Gastrocnemius medialis (tissue), 4 donors: ENCODE measurements around the gene MISP. TPM values are rescaled to one million over a fixed set of nuclear protein-coding genes. Genes with fewer than 3 reads are reported as not detected.

Source experiments
- ATAC-seq, 2 donors: fragments of 150-250 bp; one replicate each; pipeline ENCODE4 v1.9.1; 2016
- DNase-seq, 2 donors: peaks; one replicate each; pipeline ENCODE4 v3.0.0-alpha.2; 2019
- H3K27ac ChIP-seq, 4 donors: fragments of 200-600 bp; sonication (generic); 1 replicate in 1 of 4; 2 replicates in 3 of 4; pipeline ENCODE4 v1.5.1; 2016 to 2018; ENCODE audit warnings: mild to moderate bottlenecking in 2 of 4, moderate library complexity in 1 of 4
- H3K27me3 ChIP-seq, 3 donors: fragments of 200-600 bp; sonication (generic) in 2 of 3; 1 replicate in 1 of 3; 2 replicates in 2 of 3; pipeline versions ENCODE4 v1.5.1 to v1.6.0; 2016 to 2019; ENCODE audit warnings: mild to moderate bottlenecking in 1 of 3, moderate library complexity in 1 of 3
- H3K36me3 ChIP-seq, 2 donors: fragments of 200-600 bp; sonication (generic) in 1 of 2; one replicate each; pipeline ENCODE4 v1.5.1; 2017 to 2018
- H3K4me1 ChIP-seq, 2 donors: fragments of 200-600 bp; sonication (generic) in 1 of 2; one replicate each; pipeline ENCODE4 v1.5.1; 2016 to 2017; ENCODE audit warnings: mild to moderate bottlenecking in 2 of 2
- H3K4me3 ChIP-seq, 4 donors: fragments of 200-600 bp; sonication (generic) in 3 of 4; 1 replicate in 1 of 4; 2 replicates in 3 of 4; pipeline ENCODE4 v1.5.1; 2016 to 2019; ENCODE audit warnings: mild to moderate bottlenecking in 2 of 4
- H3K9me3 ChIP-seq, 3 donors: fragments of 200-600 bp; sonication (generic) in 2 of 3; 1 replicate in 1 of 3; 2 replicates in 2 of 3; pipeline ENCODE4 v1.5.1; 2016 to 2019
- POLR2A ChIP-seq, 2 donors: fragments of 450-650 bp; IDR thresholded peaks; one replicate each; pipeline ENCODE4 v1.6.1; 2017; ENCODE audit warnings: antibody characterized with exemption in 2 of 2, mild to moderate bottlenecking in 2 of 2, moderate library complexity in 2 of 2
- in situ Hi-C, 4 donors: fragments of 200-750 bp; cut with MboI; loops; one replicate each; pipeline versions ENCODE4 v1.15.0 to v1.8.0; 2017; ENCODE audit warnings: low sequenced_read_pairs in 4 of 4
- intact Hi-C: fragments of 100-400 bp; cut with DNase I; formaldehyde crosslinking; loops from one replicate; pipeline ENCODE4 v1.15.1; 2023; ENCODE audit warnings: low total_unique reads
- total RNA-seq, 4 donors: library from RNA; depleted of rRNA; stranded (reverse); fragments of >200 nt; gene quantifications; one replicate each; pipeline versions ENCODE4 v1.1.0 to v1.2.3, GENCODE V29; 2016
- TF ChIP-seq, protein P1 (sequence below), 5 experiments: fragments of 450-650 bp in 3 of 5; fragments of 200-600 bp in 2 of 5; sonication (generic) in 2 of 5; IDR thresholded peaks in 4 of 5; conservative IDR thresholded peaks in 1 of 5; 1 replicate in 4 of 5; 2 replicates in 1 of 5; pipeline ENCODE4 v1.5.1; 2016 to 2019; ENCODE audit warnings: antibody characterized with exemption in 5 of 5, mild to moderate bottlenecking in 3 of 5, moderate library complexity in 3 of 5

Gene MISP
- total RNA-seq, 4 donors from 2014 or later, result 1.2 TPM; not detected in 3

DNA sequence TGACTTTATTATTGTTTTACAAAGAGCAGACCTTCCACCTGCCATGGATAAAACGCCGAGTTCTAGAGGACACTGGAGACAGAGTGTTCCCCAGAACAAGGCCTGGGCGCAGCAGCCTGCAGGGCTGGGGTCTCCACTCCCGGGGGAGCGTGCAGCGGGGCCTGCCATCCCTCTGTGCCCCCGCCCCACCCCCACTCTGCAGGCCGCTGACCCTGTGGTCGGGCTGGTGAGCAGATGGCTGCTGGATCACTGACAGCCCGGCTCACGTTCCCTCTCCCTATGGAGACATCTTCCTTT is 37.7 kb downstream of the MISP start:
- peak overlapping the region in 3 of 4 donors; percentile 60 to 65 (median 62) for H3K27ac ChIP-seq
- peak overlapping the region in 2 of 4 donors; percentile 10 to 11 for H3K4me3 ChIP-seq
- intact Hi-C loops, result no loop called here
- no peaks in the 10 kb centered on the region for H3K9me3 ChIP-seq
- H3K4me1 ChIP-seq, result peaks cover 8 to 23% of the 10 kb centered on the region in 2 donors
- TF ChIP-seq, protein P1, sequence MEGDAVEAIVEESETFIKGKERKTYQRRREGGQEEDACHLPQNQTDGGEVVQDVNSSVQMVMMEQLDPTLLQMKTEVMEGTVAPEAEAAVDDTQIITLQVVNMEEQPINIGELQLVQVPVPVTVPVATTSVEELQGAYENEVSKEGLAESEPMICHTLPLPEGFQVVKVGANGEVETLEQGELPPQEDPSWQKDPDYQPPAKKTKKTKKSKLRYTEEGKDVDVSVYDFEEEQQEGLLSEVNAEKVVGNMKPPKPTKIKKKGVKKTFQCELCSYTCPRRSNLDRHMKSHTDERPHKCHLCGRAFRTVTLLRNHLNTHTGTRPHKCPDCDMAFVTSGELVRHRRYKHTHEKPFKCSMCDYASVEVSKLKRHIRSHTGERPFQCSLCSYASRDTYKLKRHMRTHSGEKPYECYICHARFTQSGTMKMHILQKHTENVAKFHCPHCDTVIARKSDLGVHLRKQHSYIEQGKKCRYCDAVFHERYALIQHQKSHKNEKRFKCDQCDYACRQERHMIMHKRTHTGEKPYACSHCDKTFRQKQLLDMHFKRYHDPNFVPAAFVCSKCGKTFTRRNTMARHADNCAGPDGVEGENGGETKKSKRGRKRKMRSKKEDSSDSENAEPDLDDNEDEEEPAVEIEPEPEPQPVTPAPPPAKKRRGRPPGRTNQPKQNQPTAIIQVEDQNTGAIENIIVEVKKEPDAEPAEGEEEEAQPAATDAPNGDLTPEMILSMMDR (IDR thresholded peaks at IDR 0.05 in 4 of 5, conservative IDR thresholded peaks at IDR 0.05 in 1 of 5), result no peak
- TF ChIP-seq POLR2A (IDR thresholded peaks at IDR 0.05), result no peak
- in situ Hi-C loops, result no loop called here
- H3K36me3 ChIP-seq, result no peaks in the 10 kb centered on the region
- ATAC-seq (no peak), DNase-seq (no peak)
- H3K27me3 ChIP-seq, result no peaks in the 10 kb centered on the region

DNA sequence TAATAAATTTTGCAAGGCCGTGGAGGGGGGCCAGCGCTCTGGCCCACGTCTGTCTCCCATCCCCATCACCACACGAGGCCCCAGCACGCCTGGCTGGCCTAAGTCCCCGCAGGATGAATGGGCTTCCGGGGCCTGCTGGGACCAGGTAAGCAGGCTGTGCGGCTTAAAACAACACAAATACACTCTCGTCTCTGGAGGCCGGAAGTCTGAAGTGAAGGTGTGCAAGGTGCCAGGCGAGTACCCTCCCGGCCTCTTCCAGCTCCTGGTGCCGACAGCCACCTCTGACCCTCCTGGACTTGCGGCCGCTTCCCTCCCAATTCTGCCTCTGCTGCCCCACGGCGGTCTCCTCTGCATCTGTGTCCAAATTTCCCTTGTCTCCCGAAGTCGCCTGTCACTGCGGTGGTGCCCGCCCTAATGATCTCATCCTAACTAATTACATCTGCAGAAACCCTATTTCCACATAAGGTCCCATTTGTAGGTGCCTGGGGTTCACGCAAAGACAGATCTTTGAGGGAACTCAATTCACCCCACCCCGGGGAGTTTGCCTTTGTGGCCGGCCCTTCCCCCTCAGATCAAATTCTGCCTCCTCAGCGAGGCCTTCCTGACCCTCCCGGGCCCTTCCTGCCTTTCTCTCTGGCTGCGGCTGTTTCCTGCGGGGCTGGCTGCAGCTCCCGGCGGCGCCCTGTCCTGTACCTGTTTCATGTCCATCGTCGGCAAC is 38.2 kb downstream of the MISP start:
- Histone ChIP-seq H3K4me3 (peak overlapping the region in 2 of 4 donors; percentile 10 to 11), H3K36me3 (no peaks in the 10 kb centered on the region), H3K27ac (peak overlapping the region; percentile 25 to 65 (median 61)), H3K9me3 (no peaks in the 10 kb centered on the region), H3K27me3 (no peaks in the 10 kb centered on the region), H3K4me1 (peaks cover 8 to 23% of the 10 kb centered on the region in 2 donors)
- in situ Hi-C loops (no loop called here), intact Hi-C loops (no loop called here)
- ATAC-seq (peak; percentile 52 to 66), DNase-seq (no peak)
- TF ChIP-seq, protein P1 (IDR thresholded peaks at IDR 0.05 in 4 of 5, conservative IDR thresholded peaks at IDR 0.05 in 1 of 5), result no peak
- TF ChIP-seq POLR2A (IDR thresholded peaks at IDR 0.05), result no peak

DNA sequence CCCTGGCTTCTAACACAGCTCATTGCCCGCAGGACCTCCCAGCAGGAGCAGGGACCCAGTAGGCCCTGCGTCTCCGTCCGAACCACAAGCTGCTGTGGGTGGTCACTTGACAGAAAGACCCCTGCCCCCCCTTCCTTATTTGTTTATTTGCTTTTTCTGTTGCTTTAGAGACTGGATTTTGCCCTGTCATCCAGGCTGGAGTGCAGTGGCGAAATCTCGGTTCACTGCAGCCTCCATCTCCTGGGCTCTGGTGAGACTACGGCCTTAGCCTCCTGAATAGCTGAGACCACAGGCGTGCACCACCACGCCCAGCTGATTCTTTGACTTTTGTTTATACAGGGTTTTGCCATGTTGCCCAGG is 38.8 kb downstream of the MISP start:
- Histone ChIP-seq H3K27me3 (no peaks in the 10 kb centered on the region), H3K4me1 (peaks cover 8 to 23% of the 10 kb centered on the region in 2 donors), H3K27ac (peak overlapping the region in 3 of 4 donors; percentile 60 to 65 (median 62)), H3K36me3 (no peaks in the 10 kb centered on the region), H3K9me3 (no peaks in the 10 kb centered on the region), H3K4me3 (peak overlapping the region in 1 of 4 donors; percentile 11)
- intact Hi-C loops (loop anchor here (10.0 kb wide), 1 partner anchor 485 kb away; the partner anchor contains the start of gene FAM174C), in situ Hi-C loops (no loop called here)
- no peak for ATAC-seq
- TF ChIP-seq, protein P1 (IDR thresholded peaks at IDR 0.05 in 4 of 5, conservative IDR thresholded peaks at IDR 0.05 in 1 of 5), result no peak
- no peak for TF ChIP-seq POLR2A (IDR thresholded peaks at IDR 0.05)
- DNase-seq, result no peak

DNA sequence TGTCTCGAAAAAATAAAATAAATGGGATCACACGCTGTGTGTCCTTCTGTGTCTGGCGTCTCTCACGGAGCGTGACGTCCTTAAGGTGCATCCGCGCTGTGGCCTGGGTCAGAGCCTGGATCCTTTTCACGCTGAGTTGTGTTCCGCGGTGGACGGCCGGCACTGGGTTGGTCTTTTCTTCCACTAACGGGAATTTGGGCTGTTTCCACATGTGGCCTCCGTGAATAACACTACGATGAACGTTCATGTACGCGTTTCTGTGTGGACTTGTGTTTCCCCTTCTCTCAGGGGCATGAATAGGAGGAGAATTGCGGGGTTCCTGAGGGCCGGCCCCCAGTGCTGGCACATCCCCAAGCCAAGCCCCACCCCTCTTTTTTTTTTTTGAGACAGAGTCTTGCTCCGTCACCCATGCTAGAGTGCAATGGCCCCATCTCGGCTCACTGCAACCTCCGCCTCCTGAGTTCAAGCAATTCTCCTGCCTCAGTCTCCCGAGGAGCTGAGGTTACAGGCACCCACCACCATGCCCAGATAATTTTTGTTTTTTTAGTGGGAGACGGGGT is 40.2 kb downstream of the MISP start:
- Histone ChIP-seq H3K27ac (peak overlapping the region in 3 of 4 donors; percentile 61 to 65 (median 62)), H3K27me3 (no peaks in the 10 kb centered on the region), H3K4me1 (peaks cover 15 to 34% of the 10 kb centered on the region in 2 donors), H3K4me3 (no peak overlapping the region), H3K9me3 (no peaks in the 10 kb centered on the region), H3K36me3 (no peaks in the 10 kb centered on the region)
- intact Hi-C loops, result loop anchor here (10.0 kb wide), 1 partner anchor 484 kb away; the partner anchor contains the start of gene FAM174C
- in situ Hi-C loops, result no loop called here
- TF ChIP-seq, protein P1 (IDR thresholded peaks at IDR 0.05 in 4 of 5, conservative IDR thresholded peaks at IDR 0.05 in 1 of 5), result no peak
- no peak for TF ChIP-seq POLR2A (IDR thresholded peaks at IDR 0.05)
- DNase-seq, result no peak
- ATAC-seq, result no peak
